ENCODE measurements around the gene AFAP1L2.
"Not testable (repeated sequence)": the region's sequence is repeated elsewhere in the genome, so short reads cannot be mapped to it uniquely, and the experiment has no call there.

AFAP1L2 gene

GRCh38 chr10:114336823-114337509 lies 67.3 kb downstream of the AFAP1L2 start:
- DNase-seq (ENCODE audit: low spot score), result no peak

- DNase-seq (ENCODE audit: low spot score), result no peak
These were observed 68.7 kb downstream of the AFAP1L2 start for GRCh38 chr10:114335614-114336013.

- DNase-seq (ENCODE audit: low spot score), result no peak
These were observed 70.0 kb downstream of the AFAP1L2 start for GRCh38 chr10:114334301-114334700.

GRCh38 chr10:114333441-114333840 lies 70.9 kb downstream of the AFAP1L2 start:
- not testable (repeated sequence) for DNase-seq (ENCODE audit: low spot score)

GRCh38 chr10:114332301-114333192 lies 71.8 kb downstream of the AFAP1L2 start:
- DNase-seq (ENCODE audit: low spot score), result no peak

GRCh38 chr10:114329634-114330365 lies 74.5 kb downstream of the AFAP1L2 start:
- DNase-seq (ENCODE audit: low spot score), result no peak

- no peak for DNase-seq (ENCODE audit: low spot score)
These were observed 75.4 kb downstream of the AFAP1L2 start for GRCh38 chr10:114328874-114329273.

- no peak for DNase-seq (ENCODE audit: low spot score)
These were observed 75.9 kb downstream of the AFAP1L2 start for GRCh38 chr10:114328441-114328812.

GRCh38 chr10:114327537-114328440 lies 76.5 kb downstream of the AFAP1L2 start:
- DNase-seq (ENCODE audit: low spot score), result no peak

- DNase-seq (ENCODE audit: low spot score), result no peak
These were observed 77.5 kb downstream of the AFAP1L2 start for GRCh38 chr10:114326795-114327194.

GRCh38 chr10:114323023-114323422 lies 81.3 kb downstream of the AFAP1L2 start:
- DNase-seq (ENCODE audit: low spot score), result no peak

GRCh38 chr10:114322344-114322743 lies 82.0 kb downstream of the AFAP1L2 start:
- peak; percentile 38 for DNase-seq (ENCODE audit: low spot score)

- peak; percentile 72 for DNase-seq (ENCODE audit: low spot score)
These were observed 83.8 kb downstream of the AFAP1L2 start for GRCh38 chr10:114320249-114321116.

GRCh38 chr10:114319406-114320248 lies 84.7 kb downstream of the AFAP1L2 start:
- DNase-seq (ENCODE audit: low spot score), result no peak

GRCh38 chr10:114316744-114317143 lies 87.6 kb downstream of the AFAP1L2 start:
- no peak for DNase-seq (ENCODE audit: low spot score)

- DNase-seq (ENCODE audit: low spot score), result no peak
These were observed 88.5 kb downstream of the AFAP1L2 start for GRCh38 chr10:114315566-114316420.

GRCh38 chr10:114313866-114314265 lies 90.4 kb downstream of the AFAP1L2 start:
- DNase-seq (ENCODE audit: low spot score), result no peak

- no peak for DNase-seq (ENCODE audit: low spot score)
These were observed 91.2 kb downstream of the AFAP1L2 start for GRCh38 chr10:114313139-114313538.

All from kidney tubule cell (primary cell).